Measurements from ENCODE around the gene ATP10A.

- TF ChIP-seq POLR2A (IDR thresholded peaks at IDR 0.05) (no peak), CTCF (IDR thresholded peaks at IDR 0.05) (no peak)
Observed at GRCh38 chr15:25874379-25874778, 11.3 kb upstream of the ATP10A start.

Data from heart left ventricle (tissue), 13 donors.